ENCODE measurements around the gene PPP6R3.
"Not testable (repeated sequence)": the region's sequence is repeated elsewhere in the genome, so short reads cannot be mapped to it uniquely, and the experiment has no call there.

The PPP6R3 gene

DNA sequence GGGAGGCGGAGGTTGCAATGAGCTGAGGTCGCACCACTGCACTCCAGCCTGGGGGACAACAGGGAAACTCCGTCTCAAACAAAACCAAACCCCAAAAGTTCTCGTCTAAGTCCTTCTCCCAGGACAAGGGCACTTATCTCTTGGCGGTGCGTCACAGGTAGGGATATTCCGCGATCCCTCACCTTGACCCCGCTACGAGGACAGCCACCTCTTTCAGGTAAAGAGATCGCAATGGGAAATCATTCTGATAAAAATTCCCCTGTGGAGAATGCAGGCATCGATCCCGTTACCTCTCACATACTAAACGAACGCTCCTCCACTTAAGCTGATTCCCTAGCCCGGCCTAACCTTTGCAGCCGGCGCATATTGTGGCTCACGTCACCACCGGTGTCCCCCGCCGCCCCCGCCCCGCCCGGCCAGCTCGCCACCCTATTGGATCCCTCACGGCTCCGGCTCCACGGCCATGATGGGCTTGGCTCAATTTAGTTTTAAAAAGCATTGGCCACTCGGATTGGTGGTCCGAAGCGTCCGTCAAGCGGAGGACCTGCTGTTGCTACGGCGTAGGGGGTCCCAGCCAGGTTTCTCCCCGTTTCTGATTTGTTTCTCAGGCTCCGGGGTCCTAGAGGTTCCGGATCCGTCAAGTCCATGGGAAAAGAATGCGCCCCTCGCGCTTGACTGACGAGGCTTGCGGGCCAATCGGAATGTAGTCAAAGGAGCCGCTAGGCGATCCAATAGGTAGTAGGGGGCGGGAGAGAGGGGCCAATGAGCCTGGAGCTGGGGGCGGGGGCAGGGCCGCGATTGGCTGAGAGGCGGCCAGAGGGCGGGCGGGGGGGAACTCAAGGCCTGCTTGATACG, 439 bp upstream of the PPP6R3 start:
- peak; percentile 97 for DNase-seq

GRCh38 chr11:68461575-68461917, 994 bp downstream of the PPP6R3 start:
- no peak for DNase-seq

DNA sequence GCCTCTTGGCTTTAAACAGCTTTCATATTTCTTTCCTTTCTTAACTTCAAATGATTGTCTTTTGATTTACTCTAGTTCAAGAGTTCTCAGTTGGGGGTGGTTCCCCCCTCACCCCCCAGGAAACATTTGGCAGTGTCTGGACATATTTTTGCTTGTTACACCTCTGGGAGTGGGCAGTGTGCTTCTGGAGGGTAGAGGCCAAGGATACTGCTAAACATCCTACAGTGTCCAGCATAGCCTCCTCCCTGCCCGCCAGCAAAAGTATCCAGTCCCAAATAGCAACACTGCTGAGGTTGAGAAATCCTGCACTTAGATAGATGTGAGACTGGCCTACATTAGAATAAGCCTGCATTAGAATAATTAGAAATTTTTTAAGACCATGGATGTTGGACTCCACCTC, 3.2 kb downstream of the PPP6R3 start:
- DNase-seq: no peak

GRCh38 chr11:68467201-68467834, 6.8 kb downstream of the PPP6R3 start:
- no peak for DNase-seq

- no peak for DNase-seq
These were observed 7.8 kb downstream of the PPP6R3 start for GRCh38 chr11:68468217-68468828.

DNA sequence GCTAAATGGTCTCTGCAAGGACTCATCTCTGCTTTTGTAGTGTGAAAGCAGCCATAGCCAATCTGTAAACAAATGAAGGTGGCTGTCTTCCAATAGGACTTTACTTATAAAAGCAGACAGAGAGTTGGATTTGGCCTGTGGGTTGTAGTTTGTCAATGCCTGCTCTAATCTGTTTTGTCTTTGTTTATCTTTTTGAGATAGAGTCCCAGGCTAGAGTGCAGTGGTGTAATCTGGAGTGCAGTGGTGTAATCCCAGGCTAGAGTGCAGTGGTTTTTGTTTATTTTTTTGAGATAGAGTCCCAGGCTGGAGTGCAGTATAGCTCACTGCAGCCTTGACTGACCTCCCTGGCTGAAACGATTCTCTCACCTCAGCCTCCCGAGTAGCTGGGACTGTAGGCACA, 8.6 kb downstream of the PPP6R3 start:
- no peak for DNase-seq

GRCh38 chr11:68469642-68470041, 9.1 kb downstream of the PPP6R3 start:
- no peak for DNase-seq

GRCh38 chr11:68470304-68470811, 9.8 kb downstream of the PPP6R3 start:
- DNase-seq: no peak

DNA sequence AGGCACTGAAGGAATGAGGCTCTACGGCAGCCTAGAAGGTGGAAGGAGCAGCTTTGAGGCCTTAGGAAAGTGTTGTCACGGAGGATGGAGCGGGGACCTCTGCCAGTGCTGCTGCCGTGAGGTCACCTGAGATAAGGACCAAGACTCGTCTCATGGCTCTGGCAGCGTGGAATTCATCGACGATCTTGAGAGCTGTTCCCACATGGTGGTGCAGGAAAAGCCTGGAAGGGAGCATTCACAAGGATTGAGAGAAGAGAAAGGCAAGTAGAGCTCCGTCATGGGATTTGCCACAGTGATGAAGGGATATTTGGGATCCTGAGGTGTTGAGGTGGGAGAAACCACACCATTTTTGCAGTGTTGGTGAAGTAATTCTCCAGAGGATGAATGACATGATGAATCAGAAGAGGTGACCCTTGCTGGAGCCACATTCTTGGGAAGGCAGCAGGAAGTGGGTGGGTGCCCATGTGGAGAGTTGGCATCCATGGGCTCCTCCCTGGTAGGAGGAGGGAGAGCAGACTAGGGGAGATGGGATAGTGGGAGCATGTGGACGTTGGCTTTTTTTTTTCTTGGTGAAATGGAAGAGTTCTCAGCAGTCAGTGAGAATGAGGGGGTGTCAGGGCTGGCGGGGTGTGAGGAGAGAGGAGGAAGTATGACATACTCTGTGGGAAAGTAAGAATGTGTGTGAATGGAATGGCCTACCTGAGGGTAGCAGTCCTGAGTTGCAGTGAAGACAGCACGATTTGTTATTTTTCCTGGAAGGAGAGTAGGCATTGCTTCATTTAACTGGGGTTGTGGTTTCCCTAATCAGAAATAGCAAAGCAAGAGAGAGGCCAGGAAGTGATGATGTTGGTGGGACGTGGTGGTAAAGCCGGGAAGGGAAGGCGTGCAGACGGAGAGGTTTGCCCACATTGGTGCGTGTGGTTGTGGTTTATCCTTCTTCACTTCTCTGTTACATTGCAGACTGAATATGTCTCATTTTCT, 11.1 kb downstream of the PPP6R3 start:
- no peak for DNase-seq

DNA sequence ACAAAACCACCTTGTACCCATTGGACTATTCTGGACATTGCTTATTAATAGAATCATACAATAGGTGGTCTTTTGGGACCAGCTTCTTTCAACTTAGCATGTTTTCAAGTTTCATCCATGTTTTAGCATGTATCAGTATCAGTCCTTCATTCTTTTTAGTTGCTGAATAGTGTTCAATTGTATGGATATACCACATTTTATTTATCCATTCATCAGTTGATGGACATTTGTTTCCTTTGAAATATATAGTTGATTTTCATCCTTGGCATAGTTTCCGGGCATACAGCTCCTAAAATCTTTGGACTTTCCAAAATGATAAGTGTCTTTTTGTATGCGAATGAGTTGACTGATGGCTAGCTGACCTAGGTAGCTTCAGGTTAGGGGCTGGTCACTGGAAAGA, 12.2 kb downstream of the PPP6R3 start:
- DNase-seq: no peak

DNA sequence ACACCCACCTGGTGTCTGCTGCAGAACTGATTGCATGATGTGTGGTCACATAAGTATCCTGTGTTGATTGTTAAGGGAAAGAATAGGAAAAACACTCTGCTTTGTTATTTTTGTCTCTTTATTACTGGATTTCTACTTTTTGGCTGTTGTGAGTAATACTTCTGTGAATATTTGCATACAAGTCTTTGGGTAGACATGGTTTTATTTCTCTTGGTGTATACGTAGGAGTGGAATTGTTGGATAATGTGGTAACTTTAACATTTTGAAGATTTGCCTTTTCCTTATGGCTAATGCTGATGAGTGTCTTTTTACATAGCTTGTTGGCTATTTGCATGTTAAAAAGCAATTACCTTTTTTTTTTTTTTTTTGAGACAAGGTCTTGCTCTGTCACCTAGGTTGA, 13.1 kb downstream of the PPP6R3 start:
- no peak for DNase-seq

DNA sequence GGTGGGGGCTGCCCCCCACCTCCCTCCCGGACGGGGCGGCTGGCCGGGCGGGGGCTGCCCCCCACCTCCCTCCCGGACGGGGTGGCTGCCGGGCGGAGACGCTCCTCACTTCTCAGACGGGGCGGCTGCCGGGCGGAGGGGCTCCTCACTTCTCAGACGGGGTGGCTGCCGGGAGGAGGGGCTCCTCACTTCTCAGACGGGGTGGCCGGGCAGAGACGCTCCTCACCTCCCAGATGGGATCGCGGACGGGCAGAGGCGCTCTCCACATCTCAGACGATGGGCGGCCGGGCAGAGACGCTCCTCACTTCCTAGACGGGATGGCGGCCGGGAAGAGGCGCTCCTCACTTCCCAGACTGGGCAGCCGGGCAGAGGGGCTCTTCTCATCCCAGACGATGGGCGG, 15.1 kb downstream of the PPP6R3 start:
- not testable (repeated sequence) for DNase-seq

- no peak for DNase-seq
These were observed 18.8 kb downstream of the PPP6R3 start for GRCh38 chr11:68479390-68479789.

- no peak for DNase-seq
These were observed 19.6 kb downstream of the PPP6R3 start for GRCh38 chr11:68480193-68480592.

DNA sequence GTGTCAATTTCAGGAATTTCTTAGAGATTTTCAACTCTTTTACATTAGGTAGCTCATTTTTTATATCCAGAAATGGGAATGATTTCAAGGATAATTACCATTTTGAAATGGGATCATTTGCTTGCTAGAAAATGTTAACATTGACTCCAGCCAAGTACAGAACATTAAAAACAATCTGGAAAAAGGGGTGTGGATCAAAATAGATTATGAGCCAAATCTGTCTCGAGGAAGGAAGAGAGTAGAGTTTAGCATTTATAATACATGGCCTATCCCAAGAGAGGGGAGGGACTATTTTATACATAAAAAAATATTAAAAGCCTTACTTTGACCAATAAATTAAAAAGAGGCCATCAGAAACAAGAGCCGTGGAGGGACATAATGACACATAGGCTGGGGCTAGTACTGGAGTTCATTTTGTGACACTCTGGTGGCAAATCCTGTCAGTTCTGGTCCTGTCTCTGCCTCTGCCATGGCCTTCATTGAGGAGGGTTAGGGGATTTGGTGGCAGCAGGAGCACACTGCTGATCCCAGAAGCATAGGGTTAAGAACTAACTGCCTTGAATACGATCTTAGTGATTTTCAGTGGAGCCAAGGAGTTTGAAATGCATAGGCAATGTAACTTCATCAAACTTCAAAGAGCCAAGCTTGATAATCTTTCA, 20.4 kb downstream of the PPP6R3 start:
- DNase-seq: no peak

- no peak for DNase-seq
These were observed 21.2 kb downstream of the PPP6R3 start for GRCh38 chr11:68481579-68482240.

DNA sequence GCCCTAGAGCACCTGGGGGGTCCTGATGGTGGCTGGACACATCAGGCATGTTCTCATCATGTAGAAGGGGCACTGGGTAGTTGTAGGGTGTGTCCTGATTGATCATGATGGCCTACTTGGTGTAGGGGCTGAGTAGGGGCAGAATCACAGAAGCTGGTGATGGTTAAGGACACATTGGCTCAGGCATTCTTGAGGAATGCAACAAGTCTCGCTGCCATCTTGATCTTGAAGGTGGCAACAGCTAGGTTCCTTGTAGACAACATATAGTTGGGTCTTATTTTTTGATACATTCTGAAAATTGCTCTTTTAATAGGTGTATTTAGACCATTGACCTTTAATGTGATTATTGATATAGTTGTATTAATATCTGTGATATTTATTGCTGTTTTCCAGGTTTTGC, 28.1 kb downstream of the PPP6R3 start:
- DNase-seq: no peak

DNA sequence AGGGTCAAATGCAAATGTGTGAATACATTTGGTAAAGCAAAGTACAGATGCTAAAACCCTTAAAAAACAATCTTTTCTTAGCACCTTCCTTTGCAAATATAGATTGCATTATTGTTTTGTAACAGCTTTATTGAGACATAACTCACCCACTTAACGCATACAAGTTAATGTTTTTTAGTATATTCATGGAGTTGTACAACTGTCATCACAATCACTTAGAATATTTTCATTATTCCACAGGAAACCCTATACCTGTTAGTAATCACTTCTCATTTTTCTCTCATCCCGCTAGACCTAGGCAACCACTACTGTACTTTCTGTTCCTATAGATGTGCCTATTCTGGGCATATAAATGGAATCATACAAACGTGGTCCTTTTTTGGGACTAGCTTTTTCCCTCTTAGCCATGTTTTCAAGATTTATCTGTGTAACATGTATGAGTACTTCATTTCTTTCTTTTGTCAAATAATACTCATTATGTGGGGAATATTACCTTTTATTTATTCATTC, 34.7 kb downstream of the PPP6R3 start:
- no peak for DNase-seq

GRCh38 chr11:68495872-68496271, 35.3 kb downstream of the PPP6R3 start:
- DNase-seq: no peak

DNA sequence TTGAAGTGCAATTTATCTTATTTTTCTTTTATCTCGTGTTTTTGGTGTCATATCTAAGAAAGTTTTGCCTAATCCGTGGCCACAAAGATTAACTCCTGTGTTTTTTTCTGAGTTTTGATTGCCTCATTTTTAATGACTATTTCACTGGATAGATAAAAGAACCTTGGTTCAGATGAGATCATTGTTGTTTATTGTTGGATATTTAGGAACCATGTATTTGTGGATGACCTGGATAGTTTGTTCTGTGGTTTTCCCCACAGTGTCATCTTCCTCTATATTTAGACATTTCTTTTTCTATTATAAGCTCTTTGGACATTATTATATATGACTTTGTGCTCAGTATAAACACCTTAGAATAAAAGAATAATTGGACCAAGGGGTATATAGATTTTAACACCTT, 37.2 kb downstream of the PPP6R3 start:
- no peak for DNase-seq

- no peak for DNase-seq
These were observed 37.8 kb downstream of the PPP6R3 start for GRCh38 chr11:68498321-68498720.
